Measurements from ENCODE around the gene PIAS3.

PIAS3 gene

DNA sequence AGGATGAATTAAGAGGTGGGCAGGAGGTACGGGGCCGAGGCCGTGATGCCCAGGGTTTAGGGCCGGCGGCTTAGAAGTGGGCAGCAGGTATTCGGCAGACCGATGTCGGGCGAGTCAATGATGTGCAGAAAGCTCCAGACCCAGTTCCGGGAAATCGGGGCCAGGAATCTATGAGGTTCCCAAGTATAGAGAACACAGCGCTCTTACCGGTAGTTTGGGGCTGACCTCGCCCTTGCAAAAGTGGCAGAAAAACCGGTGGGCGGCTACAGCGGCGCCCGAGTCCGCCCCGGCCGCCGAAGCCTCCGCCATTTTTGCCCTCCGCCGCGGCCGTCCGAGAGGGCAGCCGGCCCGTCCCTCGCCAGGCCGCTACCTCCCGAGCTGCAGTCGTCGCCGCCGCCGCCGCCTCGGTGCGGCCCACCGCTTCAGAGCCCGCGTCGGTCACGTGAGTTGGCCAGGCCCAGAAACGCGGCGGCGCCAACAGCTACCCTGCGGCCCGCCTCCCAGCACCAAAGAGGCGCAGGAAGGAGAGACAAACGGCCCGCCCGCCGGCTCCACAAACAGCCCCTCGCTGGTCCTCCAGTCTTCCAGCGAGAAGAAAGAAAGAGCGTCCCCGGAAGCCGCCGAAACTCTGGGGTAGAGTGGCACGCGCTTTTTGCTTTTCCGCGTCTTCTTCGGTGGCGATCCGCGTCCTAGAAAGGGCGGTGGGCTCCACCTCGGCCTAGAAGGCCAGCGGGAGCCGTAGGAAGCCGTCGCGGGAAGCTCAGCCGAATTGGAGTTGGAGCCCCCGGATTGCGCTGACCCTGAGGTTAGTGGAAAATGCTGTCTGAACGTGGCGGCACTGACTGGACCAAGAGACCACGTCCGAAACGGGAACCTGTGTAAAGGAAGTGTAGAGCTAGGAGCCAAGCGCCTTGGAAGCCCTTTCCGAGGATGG, 35.0 kb downstream of the PIAS3 start, which contains the start of the genes POLR3C and RNF115 (continued):
- no peak for TF ChIP-seq HOXC10 (CRISPR knock-in tag; IDR thresholded peaks at IDR 0.05)
- no peak for TF ChIP-seq MEIS1 (CRISPR knock-in tag; IDR thresholded peaks at IDR 0.05; ENCODE audit: borderline replicate concordance)
- no peak for TF ChIP-seq ZNF140 (tag by site-specific recombination; IDR thresholded peaks at IDR 0.05)
- TF ChIP-seq, protein P1, sequence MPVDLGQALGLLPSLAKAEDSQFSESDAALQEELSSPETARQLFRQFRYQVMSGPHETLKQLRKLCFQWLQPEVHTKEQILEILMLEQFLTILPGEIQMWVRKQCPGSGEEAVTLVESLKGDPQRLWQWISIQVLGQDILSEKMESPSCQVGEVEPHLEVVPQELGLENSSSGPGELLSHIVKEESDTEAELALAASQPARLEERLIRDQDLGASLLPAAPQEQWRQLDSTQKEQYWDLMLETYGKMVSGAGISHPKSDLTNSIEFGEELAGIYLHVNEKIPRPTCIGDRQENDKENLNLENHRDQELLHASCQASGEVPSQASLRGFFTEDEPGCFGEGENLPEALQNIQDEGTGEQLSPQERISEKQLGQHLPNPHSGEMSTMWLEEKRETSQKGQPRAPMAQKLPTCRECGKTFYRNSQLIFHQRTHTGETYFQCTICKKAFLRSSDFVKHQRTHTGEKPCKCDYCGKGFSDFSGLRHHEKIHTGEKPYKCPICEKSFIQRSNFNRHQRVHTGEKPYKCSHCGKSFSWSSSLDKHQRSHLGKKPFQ (tag by site-specific recombination; IDR thresholded peaks at IDR 0.05), result no peak
- peak; percentile 63; the same call in 1 of the 2 replicates for TF ChIP-seq ZSCAN23 (tag by site-specific recombination; IDR thresholded peaks at IDR 0.05)
- TF ChIP-seq ZNF37A (tag by site-specific recombination; IDR thresholded peaks at IDR 0.05), result 0 out of 2 replicates have a peak, but pooled peaks have one; percentile 23
- peak; percentile 68; the same call in 1 of the 2 replicates for TF ChIP-seq ZNF610 (tag by site-specific recombination; IDR thresholded peaks at IDR 0.05; ENCODE audit: borderline replicate concordance)
- TF ChIP-seq, protein P2, sequence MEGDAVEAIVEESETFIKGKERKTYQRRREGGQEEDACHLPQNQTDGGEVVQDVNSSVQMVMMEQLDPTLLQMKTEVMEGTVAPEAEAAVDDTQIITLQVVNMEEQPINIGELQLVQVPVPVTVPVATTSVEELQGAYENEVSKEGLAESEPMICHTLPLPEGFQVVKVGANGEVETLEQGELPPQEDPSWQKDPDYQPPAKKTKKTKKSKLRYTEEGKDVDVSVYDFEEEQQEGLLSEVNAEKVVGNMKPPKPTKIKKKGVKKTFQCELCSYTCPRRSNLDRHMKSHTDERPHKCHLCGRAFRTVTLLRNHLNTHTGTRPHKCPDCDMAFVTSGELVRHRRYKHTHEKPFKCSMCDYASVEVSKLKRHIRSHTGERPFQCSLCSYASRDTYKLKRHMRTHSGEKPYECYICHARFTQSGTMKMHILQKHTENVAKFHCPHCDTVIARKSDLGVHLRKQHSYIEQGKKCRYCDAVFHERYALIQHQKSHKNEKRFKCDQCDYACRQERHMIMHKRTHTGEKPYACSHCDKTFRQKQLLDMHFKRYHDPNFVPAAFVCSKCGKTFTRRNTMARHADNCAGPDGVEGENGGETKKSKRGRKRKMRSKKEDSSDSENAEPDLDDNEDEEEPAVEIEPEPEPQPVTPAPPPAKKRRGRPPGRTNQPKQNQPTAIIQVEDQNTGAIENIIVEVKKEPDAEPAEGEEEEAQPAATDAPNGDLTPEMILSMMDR (tag by site-specific recombination; IDR thresholded peaks at IDR 0.05), result peak; percentile 17; the same call in 1 of the 2 replicates
- no peak for TF ChIP-seq ZNF514 (tag by site-specific recombination; IDR thresholded peaks at IDR 0.05)
- TF ChIP-seq SP2 (tag by site-specific recombination; IDR thresholded peaks at IDR 0.05), result peak; percentile 86
- TF ChIP-seq ZBTB1 (tag by site-specific recombination; IDR thresholded peaks at IDR 0.05), result no peak
- TF ChIP-seq ZNF530 (tag by site-specific recombination; IDR thresholded peaks at IDR 0.05; ENCODE audit: low read depth), result no peak
- TF ChIP-seq, protein P3, sequence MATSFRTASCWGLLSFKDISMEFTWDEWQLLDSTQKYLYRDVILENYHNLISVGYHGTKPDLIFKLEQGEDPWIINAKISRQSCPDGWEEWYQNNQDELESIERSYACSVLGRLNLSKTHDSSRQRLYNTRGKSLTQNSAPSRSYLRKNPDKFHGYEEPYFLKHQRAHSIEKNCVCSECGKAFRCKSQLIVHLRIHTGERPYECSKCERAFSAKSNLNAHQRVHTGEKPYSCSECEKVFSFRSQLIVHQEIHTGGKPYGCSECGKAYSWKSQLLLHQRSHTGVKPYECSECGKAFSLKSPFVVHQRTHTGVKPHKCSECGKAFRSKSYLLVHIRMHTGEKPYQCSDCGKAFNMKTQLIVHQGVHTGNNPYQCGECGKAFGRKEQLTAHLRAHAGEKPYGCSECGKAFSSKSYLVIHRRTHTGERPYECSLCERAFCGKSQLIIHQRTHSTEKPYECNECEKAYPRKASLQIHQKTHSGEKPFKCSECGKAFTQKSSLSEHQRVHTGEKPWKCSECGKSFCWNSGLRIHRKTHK (tag by site-specific recombination; IDR thresholded peaks at IDR 0.05), result no peak
- peak; percentile 54 for TF ChIP-seq ZFHX2 (tag by site-specific recombination; conservative IDR thresholded peaks at IDR 0.05)
- no peak for TF ChIP-seq ZNF416 (tag by site-specific recombination; IDR thresholded peaks at IDR 0.05)
- no peak for TF ChIP-seq ZNF544 (tag by site-specific recombination; IDR thresholded peaks at IDR 0.05)
- TF ChIP-seq ZNF571 (tag by site-specific recombination; IDR thresholded peaks at IDR 0.05), result no peak
- TF ChIP-seq, protein P4, sequence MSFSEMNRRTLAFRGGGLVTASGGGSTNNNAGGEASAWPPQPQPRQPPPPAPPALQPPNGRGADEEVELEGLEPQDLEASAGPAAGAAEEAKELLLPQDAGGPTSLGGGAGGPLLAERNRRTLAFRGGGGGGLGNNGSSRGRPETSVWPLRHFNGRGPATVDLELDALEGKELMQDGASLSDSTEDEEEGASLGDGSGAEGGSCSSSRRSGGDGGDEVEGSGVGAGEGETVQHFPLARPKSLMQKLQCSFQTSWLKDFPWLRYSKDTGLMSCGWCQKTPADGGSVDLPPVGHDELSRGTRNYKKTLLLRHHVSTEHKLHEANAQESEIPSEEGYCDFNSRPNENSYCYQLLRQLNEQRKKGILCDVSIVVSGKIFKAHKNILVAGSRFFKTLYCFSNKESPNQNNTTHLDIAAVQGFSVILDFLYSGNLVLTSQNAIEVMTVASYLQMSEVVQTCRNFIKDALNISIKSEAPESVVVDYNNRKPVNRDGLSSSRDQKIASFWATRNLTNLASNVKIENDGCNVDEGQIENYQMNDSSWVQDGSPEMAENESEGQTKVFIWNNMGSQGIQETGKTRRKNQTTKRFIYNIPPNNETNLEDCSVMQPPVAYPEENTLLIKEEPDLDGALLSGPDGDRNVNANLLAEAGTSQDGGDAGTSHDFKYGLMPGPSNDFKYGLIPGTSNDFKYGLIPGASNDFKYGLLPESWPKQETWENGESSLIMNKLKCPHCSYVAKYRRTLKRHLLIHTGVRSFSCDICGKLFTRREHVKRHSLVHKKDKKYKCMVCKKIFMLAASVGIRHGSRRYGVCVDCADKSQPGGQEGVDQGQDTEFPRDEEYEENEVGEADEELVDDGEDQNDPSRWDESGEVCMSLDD (tag by site-specific recombination; IDR thresholded peaks at IDR 0.05), result 0 out of 2 replicates have a peak, but pooled peaks have one; percentile 7
- peak; percentile 87 for TF ChIP-seq ZBTB8A (tag by site-specific recombination; IDR thresholded peaks at IDR 0.05)
- peak; percentile 58; the same call in 1 of the 2 replicates for TF ChIP-seq ZBTB7A (tag by site-specific recombination; IDR thresholded peaks at IDR 0.05; ENCODE audit: low read depth)
- no peak for TF ChIP-seq ZNF302 (tag by site-specific recombination; IDR thresholded peaks at IDR 0.05; ENCODE audit: low read depth)
- 0 out of 2 replicates have a peak, but pooled peaks have one; percentile 36 for TF ChIP-seq ZNF121 (tag by site-specific recombination; IDR thresholded peaks at IDR 0.05)
- TF ChIP-seq, protein P5, sequence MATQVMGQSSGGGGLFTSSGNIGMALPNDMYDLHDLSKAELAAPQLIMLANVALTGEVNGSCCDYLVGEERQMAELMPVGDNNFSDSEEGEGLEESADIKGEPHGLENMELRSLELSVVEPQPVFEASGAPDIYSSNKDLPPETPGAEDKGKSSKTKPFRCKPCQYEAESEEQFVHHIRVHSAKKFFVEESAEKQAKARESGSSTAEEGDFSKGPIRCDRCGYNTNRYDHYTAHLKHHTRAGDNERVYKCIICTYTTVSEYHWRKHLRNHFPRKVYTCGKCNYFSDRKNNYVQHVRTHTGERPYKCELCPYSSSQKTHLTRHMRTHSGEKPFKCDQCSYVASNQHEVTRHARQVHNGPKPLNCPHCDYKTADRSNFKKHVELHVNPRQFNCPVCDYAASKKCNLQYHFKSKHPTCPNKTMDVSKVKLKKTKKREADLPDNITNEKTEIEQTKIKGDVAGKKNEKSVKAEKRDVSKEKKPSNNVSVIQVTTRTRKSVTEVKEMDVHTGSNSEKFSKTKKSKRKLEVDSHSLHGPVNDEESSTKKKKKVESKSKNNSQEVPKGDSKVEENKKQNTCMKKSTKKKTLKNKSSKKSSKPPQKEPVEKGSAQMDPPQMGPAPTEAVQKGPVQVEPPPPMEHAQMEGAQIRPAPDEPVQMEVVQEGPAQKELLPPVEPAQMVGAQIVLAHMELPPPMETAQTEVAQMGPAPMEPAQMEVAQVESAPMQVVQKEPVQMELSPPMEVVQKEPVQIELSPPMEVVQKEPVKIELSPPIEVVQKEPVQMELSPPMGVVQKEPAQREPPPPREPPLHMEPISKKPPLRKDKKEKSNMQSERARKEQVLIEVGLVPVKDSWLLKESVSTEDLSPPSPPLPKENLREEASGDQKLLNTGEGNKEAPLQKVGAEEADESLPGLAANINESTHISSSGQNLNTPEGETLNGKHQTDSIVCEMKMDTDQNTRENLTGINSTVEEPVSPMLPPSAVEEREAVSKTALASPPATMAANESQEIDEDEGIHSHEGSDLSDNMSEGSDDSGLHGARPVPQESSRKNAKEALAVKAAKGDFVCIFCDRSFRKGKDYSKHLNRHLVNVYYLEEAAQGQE (tag by site-specific recombination; IDR thresholded peaks at IDR 0.05), result peak; percentile 39; the same call in 1 of the 2 replicates
- TF ChIP-seq, protein P6, sequence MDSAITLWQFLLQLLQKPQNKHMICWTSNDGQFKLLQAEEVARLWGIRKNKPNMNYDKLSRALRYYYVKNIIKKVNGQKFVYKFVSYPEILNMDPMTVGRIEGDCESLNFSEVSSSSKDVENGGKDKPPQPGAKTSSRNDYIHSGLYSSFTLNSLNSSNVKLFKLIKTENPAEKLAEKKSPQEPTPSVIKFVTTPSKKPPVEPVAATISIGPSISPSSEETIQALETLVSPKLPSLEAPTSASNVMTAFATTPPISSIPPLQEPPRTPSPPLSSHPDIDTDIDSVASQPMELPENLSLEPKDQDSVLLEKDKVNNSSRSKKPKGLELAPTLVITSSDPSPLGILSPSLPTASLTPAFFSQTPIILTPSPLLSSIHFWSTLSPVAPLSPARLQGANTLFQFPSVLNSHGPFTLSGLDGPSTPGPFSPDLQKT (IDR thresholded peaks at IDR 0.05; ENCODE audit: borderline replicate concordance, low read depth, low read length), result no peak; the same call in 1 of the 2 replicates
- TF ChIP-seq ZNF549 (tag by site-specific recombination; IDR thresholded peaks at IDR 0.05), result no peak
- no peak for TF ChIP-seq ZNF548 (tag by site-specific recombination; IDR thresholded peaks at IDR 0.05)
- no peak for TF ChIP-seq BCL11A (tag by site-specific recombination; IDR thresholded peaks at IDR 0.05; ENCODE audit: low read depth)

All from HEK293 (cell line).